ENCODE measurements around the gene PCLAF. TPM values are rescaled to one million over a fixed set of nuclear protein-coding genes. Genes with fewer than 3 reads are reported as not detected.
"Not testable (repeated sequence)": the region's sequence is repeated elsewhere in the genome, so short reads cannot be mapped to it uniquely, and the experiment has no call there.

PCLAF gene
- total and polyA plus RNA-seq, 2 donors from 2014 or later: 1.3 to 1.5 TPM

DNA sequence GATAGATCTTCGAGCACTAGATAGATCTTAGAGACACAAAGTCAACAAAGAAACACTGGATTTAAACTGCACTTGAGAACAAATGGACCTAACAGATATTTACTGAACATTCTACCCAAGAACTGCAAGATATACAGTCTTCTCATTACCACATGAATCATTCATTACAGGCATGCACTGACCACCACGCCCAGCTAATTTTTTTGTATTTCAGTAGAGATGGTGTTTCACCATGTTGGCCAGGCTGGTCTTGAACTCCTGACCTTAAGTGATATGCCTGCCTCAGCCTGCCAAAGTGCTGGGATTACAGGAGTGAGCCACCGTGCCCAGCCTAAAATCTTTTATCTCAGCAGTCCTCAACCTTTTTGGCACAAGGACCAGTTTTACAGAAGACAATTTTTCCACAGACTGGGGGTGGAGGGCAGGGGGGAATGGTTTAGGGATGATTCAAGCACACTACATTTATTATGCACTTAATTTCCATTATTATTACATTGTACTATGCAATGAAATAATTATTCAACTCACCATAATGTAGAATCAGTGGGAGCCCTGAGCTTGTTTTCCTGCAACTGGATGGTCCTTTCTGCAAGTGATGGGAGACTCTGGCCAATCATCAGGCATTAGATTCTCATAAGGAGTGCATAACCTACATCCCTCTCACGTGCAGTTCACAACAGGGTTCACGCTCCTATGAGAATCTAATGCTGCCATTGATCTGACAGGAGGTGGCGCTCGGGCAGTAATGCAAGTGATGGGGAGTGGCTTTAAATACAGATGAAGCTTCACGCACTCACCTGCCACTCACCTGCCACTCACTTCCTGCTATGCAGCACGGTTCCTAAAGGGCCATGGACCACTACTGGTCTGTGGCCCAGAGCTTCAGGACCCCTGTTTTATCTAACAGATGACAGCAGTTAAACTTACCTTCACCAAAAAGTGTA, 47.0 kb downstream of the PCLAF start:
- Histone ChIP-seq H3K27me3 (ENCODE audit: control insufficient read depth, insufficient read depth, low read length) (no peaks in the 10 kb centered on the region), H3K4me1 (ENCODE audit: control insufficient read depth in 2 of 3, insufficient read depth in 2 of 3, low read depth in 1 of 3, low read length in 3 of 3) (no peaks in the 10 kb centered on the region), H3K36me3 (ENCODE audit: control insufficient read depth in 2 of 3, insufficient read depth in 3 of 3, low read length in 3 of 3) (no peaks in the 10 kb centered on the region), H3K27ac (ENCODE audit: low read depth in 2 of 2, low read length in 2 of 2) (no peak overlapping the region), H3K9ac (ENCODE audit: low read length in 3 of 3) (no peak overlapping the region), H3K4me3 (ENCODE audit: low read length in 3 of 3) (no peak overlapping the region), H3K9me3 (ENCODE audit: control insufficient read depth in 2 of 3, insufficient read depth in 1 of 3, low read length in 3 of 3) (no peaks in the 10 kb centered on the region)
- intact Hi-C loops (cut with DNase I): no loop called here
- FAIRE-seq: no peak
- TF ChIP-seq, protein P1, sequence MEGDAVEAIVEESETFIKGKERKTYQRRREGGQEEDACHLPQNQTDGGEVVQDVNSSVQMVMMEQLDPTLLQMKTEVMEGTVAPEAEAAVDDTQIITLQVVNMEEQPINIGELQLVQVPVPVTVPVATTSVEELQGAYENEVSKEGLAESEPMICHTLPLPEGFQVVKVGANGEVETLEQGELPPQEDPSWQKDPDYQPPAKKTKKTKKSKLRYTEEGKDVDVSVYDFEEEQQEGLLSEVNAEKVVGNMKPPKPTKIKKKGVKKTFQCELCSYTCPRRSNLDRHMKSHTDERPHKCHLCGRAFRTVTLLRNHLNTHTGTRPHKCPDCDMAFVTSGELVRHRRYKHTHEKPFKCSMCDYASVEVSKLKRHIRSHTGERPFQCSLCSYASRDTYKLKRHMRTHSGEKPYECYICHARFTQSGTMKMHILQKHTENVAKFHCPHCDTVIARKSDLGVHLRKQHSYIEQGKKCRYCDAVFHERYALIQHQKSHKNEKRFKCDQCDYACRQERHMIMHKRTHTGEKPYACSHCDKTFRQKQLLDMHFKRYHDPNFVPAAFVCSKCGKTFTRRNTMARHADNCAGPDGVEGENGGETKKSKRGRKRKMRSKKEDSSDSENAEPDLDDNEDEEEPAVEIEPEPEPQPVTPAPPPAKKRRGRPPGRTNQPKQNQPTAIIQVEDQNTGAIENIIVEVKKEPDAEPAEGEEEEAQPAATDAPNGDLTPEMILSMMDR (IDR thresholded peaks at IDR 0.05; ENCODE audit: borderline replicate concordance, extremely low read depth, insufficient read depth): no peak
- no peak for DNase-seq

DNA sequence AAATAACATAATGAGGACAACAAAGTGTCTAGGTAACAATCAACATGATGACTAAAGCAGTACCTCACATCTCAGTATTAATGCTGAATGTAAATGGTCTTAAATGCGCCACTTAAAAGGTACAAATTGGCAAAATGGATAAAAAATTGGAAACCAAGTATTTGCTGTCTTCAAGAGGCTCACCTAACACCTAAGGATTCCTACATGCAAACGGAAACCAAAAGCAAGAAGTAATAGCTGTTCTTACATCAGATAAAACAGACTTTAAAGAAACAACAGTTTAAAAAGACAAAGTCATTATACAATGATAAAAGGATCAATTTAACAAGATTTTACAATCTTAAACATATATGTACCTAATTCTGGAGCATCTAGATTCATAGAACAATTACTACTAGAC, 47.7 kb downstream of the PCLAF start:
- Histone ChIP-seq H3K4me1 (ENCODE audit: control insufficient read depth in 2 of 3, insufficient read depth in 2 of 3, low read depth in 1 of 3, low read length in 3 of 3) (no peaks in the 10 kb centered on the region), H3K27me3 (ENCODE audit: control insufficient read depth, insufficient read depth, low read length) (no peaks in the 10 kb centered on the region), H3K4me3 (ENCODE audit: low read length in 3 of 3) (no peak overlapping the region), H3K9me3 (ENCODE audit: control insufficient read depth in 2 of 3, insufficient read depth in 1 of 3, low read length in 3 of 3) (no peaks in the 10 kb centered on the region), H3K36me3 (ENCODE audit: control insufficient read depth in 2 of 3, insufficient read depth in 3 of 3, low read length in 3 of 3) (no peaks in the 10 kb centered on the region), H3K9ac (ENCODE audit: low read length in 3 of 3) (no peak overlapping the region), H3K27ac (ENCODE audit: low read depth in 2 of 2, low read length in 2 of 2) (no peak overlapping the region)
- FAIRE-seq (no peak), DNase-seq (no peak)
- intact Hi-C loops (cut with DNase I): no loop called here
- TF ChIP-seq, protein P1 (IDR thresholded peaks at IDR 0.05; ENCODE audit: borderline replicate concordance, extremely low read depth, insufficient read depth): no peak

DNA sequence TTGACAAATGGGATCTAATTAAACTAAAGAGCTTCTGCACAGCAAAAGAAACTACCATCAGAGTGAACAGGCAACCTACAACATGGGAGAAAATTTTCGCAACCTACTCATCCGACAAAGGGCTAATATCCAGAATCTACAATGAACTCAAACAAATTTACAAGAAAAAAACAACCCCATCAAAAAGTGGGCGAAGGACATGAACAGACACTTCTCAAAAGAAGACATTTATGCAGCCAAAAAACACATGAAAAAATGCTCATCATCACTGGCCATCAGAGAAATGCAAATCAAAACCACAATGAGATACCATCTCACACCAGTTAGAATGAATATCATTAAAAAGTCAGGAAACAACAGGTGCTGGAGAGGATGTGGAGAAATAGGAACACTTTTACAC, 49.6 kb downstream of the PCLAF start:
- H3K9ac ChIP-seq (ENCODE audit: low read length in 3 of 3); H3K36me3 ChIP-seq (ENCODE audit: control insufficient read depth in 2 of 3, insufficient read depth in 3 of 3, low read length in 3 of 3); DNase-seq; H3K4me1 ChIP-seq (ENCODE audit: control insufficient read depth in 2 of 3, insufficient read depth in 2 of 3, low read depth in 1 of 3, low read length in 3 of 3); intact Hi-C loops (cut with DNase I); H3K9me3 ChIP-seq (ENCODE audit: control insufficient read depth in 2 of 3, insufficient read depth in 1 of 3, low read length in 3 of 3); H3K27ac ChIP-seq (ENCODE audit: low read depth in 2 of 2, low read length in 2 of 2); H3K4me3 ChIP-seq (ENCODE audit: low read length in 3 of 3); FAIRE-seq; H3K27me3 ChIP-seq (ENCODE audit: control insufficient read depth, insufficient read depth, low read length): not testable (repeated sequence)

DNA sequence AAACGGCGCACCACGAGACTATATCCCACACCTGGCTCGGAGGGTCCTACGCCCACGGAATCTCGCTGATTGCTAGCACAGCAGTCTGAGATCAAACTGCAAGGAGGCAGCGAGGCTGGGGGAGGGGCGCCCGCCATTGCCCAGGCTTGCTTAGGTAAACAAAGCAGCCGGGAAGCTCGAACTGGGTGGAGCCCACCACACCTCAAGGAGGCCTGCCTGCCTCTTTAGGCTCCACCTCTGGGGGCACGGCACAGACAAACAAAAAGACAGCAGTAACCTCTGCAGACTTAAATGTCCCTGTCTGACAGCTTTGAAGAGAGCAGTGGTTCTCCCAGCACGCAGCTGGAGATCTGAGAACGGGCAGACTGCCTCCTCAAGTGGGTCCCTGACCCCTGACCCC, 54.3 kb downstream of the PCLAF start:
- H3K36me3 ChIP-seq (ENCODE audit: control insufficient read depth in 2 of 3, insufficient read depth in 3 of 3, low read length in 3 of 3); FAIRE-seq; H3K4me3 ChIP-seq (ENCODE audit: low read length in 3 of 3): not testable (repeated sequence)

DNA sequence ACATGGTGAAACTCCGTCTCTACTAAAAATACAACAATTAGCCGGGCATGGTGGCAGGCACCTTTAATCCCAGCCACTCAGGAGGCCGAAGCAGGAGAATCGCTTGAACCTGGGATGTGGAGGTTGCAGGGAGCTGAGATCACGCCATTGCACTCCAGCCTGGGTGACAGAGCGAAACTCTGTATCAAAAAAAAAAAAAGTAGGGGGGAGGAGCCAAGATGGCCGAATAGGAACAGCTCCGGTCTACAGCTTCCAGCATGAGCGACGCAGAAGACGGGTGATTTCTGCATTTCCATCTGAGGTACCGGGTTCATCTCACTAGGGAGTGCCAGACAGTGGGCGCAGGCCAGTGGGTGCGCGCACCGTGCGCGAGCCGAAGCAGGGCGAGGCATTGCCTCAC, 54.8 kb downstream of the PCLAF start:
- not testable (repeated sequence) for FAIRE-seq

More for the DNA sequence above, 54.3 kb downstream of the PCLAF start:
- DNase-seq; H3K9me3 ChIP-seq (ENCODE audit: control insufficient read depth in 2 of 3, insufficient read depth in 1 of 3, low read length in 3 of 3); H3K4me1 ChIP-seq (ENCODE audit: control insufficient read depth in 2 of 3, insufficient read depth in 2 of 3, low read depth in 1 of 3, low read length in 3 of 3); H3K27me3 ChIP-seq (ENCODE audit: control insufficient read depth, insufficient read depth, low read length); H3K9ac ChIP-seq (ENCODE audit: low read length in 3 of 3); intact Hi-C loops (cut with DNase I); H3K27ac ChIP-seq (ENCODE audit: low read depth in 2 of 2, low read length in 2 of 2): not testable (repeated sequence)

More for the DNA sequence above, 54.8 kb downstream of the PCLAF start:
- H3K36me3 ChIP-seq (ENCODE audit: control insufficient read depth in 2 of 3, insufficient read depth in 3 of 3, low read length in 3 of 3); H3K4me3 ChIP-seq (ENCODE audit: low read length in 3 of 3); DNase-seq; intact Hi-C loops (cut with DNase I); H3K4me1 ChIP-seq (ENCODE audit: control insufficient read depth in 2 of 3, insufficient read depth in 2 of 3, low read depth in 1 of 3, low read length in 3 of 3); H3K9ac ChIP-seq (ENCODE audit: low read length in 3 of 3); H3K27ac ChIP-seq (ENCODE audit: low read depth in 2 of 2, low read length in 2 of 2); H3K9me3 ChIP-seq (ENCODE audit: control insufficient read depth in 2 of 3, insufficient read depth in 1 of 3, low read length in 3 of 3); H3K27me3 ChIP-seq (ENCODE audit: control insufficient read depth, insufficient read depth, low read length): not testable (repeated sequence)

Measured in kidney (tissue), 14 donors.